HG02973 (cell line): ENCODE measurements around the gene TMEFF1.
"Not testable (repeated sequence)": the region's sequence is repeated elsewhere in the genome, so short reads cannot be mapped to it uniquely, and the experiment has no call there.

ENCODE experiments used
- ATAC-seq: cut with Tn5 transposase; IDR thresholded peaks from one replicate; pipeline ENCODE4 v1.9.1; 2021; ENCODE audit warnings: moderate library complexity; ENCODE audit not compliant: unreplicated experiment

Gene TMEFF1, protein sequence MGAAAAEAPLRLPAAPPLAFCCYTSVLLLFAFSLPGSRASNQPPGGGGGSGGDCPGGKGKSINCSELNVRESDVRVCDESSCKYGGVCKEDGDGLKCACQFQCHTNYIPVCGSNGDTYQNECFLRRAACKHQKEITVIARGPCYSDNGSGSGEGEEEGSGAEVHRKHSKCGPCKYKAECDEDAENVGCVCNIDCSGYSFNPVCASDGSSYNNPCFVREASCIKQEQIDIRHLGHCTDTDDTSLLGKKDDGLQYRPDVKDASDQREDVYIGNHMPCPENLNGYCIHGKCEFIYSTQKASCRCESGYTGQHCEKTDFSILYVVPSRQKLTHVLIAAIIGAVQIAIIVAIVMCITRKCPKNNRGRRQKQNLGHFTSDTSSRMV

DNA sequence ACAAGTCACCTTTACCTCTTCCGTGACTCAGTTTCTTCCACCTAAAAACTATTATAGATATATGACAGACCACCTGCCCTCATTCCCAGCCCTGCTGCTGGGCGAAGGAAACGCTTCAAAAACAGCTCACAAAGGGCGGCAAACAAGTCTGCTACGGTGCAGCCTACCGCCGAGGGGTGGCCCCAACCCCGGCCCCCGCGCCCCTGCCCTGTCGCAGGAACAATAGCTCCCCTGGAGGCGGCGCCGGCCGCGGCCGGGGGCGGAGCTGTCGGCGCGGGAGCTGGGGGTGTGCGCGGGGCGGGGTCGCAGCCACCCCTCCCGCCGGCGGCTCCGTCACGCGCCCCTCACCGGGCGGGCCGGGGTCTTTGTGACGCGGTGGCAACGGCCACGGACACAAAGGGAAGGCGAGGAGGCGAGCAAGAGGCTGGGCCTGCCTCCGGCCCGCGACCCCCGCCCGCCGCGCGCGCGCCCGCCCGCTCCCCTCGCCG lies at the start of gene TMEFF1:
Gene TMEFF1, plus strand, starts transcription at position 362 of the 488 bp plus-strand sequence. CDS start 396 bp downstream, outside the sequence.
- ATAC-seq: peak; percentile 41

DNA sequence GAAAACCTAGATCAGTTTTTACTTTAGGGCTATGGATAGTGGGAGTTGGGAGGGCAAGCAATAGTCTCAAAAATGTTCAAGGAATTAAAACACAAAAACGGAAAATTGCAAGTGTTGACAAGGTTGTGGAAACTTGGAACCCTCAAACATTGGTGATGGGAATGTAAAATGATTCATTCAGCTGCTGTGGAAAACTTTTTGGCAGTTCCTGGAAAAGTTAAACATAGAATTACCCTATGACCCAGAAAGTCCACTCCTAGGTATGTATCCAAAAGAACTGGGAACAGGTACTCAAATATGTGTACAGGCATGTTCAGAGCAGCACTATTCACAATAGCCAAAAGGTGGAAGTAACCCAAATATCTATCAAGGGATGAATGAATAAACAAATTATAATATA lies 47.2 kb upstream of the TMEFF1 start:
- ATAC-seq: no peak

DNA sequence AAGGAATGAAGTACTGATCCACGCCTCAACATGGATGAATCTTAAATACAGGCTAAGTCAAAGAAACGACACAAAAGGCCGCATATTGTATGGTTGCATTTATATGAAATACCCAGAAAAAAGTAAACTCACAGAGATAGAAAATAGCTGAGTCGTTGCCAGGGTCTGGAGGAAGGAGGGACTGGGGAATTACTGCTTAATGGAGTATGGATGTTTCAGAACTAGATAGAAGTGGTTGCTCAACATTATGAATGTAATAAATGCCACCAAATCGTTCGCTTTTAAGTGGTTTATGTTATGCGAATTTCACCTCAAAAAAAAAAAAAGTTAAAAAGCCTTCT lies 46.8 kb upstream of the TMEFF1 start:
- no peak for ATAC-seq

DNA sequence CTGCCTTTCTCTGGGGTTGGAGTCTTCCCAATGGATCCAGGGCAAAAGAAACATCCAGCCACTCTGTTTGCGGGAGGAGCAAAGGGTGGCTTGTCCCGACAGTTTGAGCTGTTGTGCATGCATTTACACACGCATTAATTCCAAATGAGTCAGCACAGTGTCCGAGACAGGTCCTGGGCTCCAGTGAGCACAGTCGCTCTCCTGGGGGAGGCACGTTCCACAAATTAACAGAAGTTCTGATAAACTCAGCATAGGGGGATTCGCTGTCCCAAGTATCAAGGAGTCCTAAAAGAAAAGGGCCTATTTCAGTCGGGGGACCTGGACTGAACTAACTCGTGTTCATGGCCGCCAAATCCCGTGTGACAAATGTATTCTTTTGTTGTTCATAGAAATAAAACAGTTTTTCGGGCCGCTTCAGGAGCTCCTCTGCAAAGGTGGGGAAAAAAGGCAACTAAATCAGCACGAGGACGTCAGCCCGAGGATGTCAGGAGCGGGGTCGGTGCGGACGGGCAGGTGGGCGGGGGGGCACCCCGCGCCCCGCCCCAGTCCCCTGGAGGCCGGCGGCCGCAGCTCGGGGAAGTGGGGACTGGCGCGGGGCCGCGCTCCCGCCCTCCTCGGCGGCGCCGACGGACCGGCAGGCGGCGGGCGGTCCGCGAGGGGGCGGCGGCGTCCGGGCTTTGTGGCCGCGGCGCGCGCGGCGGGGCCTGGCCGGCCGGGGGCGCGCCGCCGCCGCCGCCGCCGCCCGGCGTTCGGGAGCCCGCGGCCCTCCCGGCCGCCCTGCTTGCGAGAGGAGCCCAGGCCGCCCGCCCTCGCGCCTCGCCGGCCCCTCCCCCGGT lies 46.2 kb upstream of the TMEFF1 start, which contains the start of gene MSANTD3:
Gene MSANTD3, plus strand, starts transcription at position 614 of the 836 bp plus-strand sequence. CDS start 14,796 bp downstream, outside the sequence.
- peak; percentile 71 for ATAC-seq

DNA sequence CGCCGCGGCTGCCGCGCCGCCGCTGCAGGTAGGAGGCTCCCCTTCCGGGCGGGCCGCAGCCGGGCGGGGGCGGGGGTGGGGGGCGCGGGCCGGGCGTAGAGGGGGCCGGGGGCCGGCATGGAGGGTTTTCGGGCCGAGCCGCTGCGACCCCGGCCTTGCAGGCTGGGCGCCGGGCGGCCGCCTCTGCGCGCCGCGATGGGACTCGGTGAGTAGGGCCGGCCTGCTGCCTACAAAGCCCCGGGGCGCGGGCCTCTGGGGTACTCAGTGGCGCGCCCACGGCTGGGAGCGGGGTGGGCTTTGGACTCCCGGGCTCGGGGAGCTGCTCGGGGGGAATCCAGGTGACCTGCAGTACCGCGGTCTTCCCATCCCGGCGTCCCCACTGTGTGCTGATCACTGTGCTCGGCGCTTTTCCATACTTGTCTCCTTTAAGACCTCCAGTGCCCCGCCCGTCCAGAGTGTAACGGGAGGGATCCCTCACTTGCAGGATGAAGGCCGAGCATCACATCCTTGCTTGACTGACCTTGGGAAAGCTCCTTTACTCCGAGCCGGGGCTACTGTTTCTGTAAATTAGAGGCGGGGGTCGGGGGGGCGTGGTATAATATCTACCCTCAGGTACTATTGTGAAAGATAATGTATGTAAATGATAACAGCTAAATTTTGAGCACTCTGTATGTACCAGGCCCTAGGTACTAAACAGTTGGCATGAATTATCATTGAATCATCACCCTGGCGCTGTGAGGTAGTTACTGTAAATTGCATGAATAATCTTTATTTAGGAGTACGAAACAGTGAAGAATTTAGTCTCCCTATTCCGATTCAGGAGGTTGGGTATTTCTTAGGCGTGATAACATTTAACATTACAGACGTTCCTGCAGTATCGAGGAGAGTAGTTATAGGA lies 45.3 kb upstream of the TMEFF1 start:
- ATAC-seq: peak; percentile 52

DNA sequence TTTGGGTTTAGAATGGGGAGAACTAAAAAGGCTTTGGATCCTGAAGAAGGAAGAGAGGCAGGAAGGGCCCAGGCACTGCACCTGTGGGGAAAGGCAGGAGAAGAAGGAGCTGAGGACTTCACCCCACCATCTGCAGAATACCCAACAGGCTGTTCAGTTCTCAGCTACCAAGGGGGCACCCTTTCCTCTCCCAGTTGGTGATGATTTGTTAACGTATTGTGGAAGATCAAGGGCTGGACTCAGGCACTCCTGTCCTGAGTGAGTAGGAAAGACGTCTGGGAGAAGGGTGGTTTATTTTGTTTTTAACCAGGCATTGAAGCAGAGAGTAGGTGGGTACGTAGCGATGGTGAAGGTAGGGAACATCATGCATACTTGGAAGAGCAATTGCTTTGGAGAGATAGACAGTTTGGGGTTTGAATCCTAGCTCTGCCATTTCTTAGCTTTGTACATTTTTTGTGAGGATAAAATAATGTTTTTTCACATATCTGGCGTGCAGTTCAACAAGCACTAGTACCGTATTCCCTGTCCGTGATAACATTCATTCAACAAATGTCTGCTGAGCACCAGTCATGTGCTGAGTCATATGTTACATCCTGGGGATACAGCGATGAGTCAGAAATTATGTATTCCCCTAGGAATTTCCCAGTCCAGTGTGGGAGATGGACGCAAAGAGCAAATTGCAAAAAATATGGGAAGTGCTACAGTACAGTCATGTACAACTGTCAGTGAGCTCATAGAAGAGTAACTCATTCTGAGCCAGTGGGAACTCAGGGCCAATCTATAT lies 43.9 kb upstream of the TMEFF1 start:
- no peak for ATAC-seq

DNA sequence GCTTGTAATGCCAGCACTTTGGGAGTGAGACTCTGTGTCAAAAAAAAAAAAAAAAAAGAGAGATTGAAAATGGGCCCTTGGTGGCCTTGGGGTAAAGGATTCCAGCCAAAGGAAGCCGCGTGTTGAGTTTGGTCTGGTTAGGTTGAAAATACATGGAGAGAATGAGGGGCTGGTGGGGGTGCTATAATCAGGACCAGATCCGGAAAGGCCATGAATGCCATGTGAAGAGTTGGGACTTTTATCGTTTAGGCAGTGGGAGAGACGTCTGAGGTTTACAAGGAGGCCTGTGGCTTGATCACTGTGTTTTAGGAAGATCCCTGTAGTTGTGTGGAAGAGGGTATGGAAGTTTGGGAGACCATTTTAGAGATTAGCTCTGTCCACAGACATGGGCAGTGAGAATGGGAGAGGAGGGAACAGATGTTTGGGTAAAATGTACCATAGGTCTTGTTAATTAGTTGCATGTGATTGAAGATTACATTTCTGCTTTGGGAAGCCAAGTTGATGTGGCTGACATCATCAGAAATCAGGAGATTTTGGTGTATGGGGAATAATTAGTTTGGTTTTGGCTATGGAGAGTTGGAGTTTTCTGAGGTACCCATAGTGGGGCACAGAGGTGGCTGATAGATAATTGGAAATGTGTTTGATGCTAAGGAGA lies 42.5 kb upstream of the TMEFF1 start:
- ATAC-seq: no peak

DNA sequence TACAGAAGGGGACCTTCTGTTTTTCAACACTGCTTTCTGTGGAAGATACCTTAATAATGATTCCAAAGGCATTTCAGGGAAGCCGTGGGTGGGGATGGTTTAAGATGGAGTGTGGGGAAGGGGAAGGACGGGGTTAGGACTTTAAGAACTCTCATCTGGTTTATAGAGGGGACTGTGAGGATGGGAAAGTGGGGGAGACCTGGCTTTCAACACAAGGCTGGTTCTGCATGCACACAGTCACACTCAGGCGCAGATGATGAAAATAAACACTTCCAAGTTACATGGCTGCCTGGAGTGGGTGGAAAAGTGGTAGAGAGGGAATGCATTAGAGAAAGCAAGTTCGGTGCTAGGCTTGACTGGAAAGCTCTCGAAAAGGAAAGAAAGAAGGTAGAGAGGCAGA lies 41.1 kb upstream of the TMEFF1 start:
- ATAC-seq: no peak

DNA sequence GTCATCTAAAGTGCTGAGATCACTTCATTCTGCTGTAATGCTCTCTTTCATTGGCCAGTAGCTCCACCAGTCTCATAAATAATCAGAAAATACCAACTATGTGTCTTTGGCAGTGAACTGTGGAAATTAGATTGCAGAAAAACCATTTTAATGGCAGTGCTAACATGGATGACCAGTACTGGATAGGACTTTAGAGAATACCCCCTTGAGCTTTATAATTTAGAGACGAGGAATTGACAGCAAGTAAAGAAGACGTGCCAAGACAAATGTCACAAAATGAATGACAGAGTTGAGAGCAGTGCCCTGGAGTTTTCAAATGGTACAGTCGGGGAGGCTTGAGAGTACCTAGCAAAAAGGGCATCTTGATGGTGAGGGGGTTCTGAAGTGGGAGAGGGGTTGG lies 40.2 kb upstream of the TMEFF1 start:
- no peak for ATAC-seq

DNA sequence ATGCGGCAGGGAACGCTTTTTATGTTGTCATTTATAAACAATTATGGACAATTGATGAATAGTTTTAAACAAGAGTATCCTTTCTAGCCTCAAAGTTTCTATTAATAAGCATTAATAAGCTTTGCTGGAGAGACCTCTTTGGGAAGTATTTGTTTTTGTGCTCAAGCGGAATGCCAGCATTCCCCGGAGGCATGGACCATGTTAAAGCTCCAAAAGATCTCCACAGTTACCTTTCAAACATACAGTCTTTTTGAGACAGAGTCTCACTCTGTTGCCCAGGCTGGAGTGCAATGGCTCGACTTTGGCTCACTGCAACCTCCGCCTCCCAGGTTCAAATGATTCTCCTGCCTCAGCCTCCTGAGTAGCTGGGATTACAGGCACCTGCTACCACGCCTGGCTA lies 36.4 kb upstream of the TMEFF1 start:
- ATAC-seq: no peak

DNA sequence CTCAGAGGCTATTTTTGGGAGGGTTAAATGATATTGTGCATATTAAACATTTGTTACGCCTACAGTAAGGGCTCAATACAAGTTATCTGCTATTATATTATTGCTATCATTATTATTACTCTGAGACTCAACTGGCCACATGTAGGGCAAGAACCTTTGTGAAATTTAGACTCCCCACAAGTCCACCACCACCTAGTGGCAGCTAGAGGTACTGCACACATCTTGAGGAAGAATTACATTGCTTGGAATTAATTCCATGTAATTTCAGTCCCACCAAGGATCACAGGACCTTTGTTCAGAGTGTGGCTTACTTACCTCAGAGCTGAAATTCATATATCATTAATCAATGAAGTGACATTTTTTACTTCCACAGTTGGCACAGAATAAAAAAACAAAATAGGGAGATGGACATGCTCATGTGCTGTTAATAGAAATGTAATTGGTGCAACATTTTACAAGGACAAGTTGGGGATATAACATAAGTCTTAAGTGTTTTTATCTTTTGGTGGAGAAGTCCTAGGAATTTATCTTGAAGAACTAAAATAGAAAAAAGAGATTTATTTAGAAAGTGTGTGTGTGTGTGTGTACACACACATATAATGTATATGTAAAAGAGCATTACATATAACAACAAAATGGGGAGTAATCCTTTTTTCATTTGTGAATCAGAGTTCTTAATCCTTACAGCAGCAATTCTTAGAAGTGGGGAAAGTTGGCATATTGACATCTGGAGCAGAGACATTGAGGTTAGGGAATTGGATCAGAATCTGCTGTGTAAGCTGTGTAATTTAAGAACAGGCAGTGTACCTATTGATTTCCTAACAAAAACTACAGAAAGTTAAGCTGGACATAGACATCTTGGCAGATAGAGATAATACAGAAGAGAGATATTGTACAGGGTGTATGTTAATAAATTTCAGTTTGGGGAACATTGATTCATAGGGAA lies 34.8 kb upstream of the TMEFF1 start:
- ATAC-seq: peak; percentile 58

DNA sequence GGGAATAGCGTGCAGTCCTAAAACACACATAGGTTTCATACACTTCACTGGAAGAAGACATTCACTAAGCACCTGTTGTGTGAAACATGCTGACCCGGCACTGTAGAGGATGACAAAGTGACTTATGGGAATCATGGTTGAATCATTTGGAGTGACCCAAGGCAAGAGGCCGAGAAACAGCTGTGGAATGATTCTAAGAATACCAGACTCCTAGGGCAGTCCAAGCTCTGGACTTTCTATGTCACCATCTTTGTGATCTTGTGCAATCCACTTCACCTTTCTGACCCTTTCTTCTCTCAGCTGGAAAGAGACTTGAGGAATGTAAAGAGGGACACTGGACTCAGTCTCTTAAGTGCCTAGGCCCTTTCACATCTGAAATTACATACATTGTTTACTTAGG lies 32.9 kb upstream of the TMEFF1 start:
- no peak for ATAC-seq

DNA sequence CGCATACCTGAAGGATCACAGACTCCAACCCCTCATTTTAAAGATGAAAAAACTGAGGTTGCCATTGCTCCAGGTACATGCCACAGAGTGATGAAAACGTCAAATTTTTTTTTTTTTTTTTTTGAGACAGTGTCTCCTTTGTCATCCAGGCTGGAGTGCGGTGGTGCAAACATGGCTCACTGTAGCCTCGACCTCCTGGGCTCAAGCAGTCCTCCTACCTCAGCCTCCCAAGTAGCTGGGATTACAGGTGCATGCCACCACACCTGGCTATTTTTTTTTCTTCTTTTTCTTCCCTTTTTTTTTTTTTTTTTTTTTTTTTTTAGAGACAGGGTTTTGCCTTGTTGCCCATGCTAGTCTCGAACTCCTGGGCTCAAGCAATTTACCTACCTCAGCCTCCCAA lies 32.5 kb upstream of the TMEFF1 start:
- ATAC-seq: not testable (repeated sequence)

DNA sequence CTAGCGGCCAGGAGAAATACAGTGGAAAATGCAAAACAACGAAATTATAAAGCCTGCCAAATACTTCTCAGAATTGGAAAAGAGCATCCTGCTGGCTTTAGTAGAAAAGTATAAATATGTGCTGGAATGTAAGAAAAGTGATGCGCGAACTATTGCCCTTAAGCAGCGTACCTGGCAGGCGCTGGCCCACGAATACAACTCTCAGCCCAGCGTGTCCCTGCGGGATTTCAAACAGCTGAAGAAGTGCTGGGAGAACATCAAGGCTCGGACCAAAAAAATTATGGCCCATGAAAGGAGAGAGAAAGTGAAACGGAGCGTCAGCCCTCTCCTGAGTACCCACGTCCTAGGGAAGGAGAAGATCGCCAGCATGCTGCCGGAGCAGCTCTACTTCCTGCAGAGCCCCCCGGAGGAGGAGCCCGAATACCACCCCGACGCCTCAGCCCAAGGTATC lies 31.0 kb upstream of the TMEFF1 start:
- ATAC-seq: no peak

DNA sequence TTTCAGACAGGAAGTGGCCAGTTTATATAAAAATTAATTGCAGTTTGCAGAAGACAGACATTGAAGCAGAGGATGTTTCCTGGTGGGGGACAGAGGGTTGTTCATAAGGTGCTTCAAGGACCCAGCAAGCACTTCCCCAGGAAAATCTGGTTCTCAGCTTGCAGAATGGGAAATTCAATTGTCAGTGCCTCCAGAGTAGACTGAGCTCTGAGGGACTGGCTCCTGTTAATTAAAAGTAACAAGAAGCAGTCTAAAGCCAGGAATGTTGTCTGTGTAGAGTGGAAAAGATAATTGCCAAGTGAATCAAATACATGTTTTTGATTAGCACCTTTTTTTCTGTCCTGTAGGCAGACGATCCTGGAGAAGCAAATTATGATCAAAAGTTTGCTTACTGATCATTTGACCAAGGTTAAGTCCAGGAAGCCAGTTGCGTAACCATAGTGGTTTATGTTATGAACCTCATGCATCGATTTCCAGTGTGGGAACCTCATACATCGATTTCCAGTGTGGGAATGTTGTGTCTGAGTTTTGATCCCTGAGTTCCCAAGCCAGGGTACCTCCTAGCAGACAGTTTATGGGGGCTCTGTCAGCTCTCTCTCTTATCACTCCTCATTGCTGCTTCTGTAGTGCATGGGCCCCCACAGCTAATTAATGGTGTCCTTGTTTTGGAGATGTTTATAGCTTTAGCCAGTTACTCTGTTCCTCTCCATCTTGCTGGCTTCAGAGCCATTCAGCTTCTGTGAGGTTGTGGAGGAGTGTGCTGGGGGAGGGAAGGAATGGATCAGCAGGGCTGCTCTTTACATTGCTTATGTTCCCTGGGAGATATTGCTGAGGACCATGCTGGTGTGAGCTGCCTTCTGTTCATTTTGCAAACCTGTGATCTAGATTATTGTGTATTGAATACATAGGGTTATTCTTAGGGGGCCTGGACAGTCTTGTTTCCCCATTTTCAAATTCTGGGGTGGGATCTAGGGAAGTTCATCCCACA lies 28.9 kb upstream of the TMEFF1 start:
- no peak for ATAC-seq

DNA sequence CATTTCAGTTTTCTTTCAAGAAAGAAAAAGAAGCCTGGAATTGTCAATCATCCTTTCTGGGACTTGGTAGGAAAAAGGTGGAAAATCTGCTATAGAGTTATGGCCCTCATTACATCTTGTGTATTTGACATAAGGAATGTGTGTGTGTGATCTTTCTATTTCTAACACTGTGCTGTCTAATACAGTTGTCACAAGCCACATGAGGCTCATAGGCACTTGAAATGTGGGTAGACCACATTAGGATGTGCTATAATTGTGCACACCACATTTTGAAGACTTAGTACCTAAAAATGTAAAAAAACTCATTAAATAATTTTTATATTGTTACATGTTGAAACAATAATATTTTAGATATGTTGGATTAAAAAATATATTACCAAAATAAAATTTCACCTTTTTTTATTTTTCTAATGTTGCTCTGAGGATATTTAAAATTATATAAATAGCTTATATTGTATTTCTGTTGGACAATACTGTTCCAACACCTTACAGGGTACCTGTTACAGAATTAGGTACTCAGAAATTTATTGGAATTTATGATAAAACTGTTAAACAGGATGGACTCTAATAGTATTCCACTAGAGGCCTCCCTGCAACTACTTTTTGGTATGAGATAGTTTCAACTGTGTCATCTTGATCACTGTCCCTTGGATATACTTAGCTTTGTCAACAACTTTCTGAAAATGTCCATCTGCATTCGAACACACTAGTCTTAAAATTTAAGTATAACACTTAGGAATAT lies 27.6 kb upstream of the TMEFF1 start:
- no peak for ATAC-seq
